GM12878 (cell line): ENCODE results near the gene OPN1SW. TPM values are rescaled to one million over a fixed set of nuclear protein-coding genes. Genes with fewer than 3 reads are reported as not detected.

Source experiments
- ATAC-seq: fragments of 200-7000 bp; cut with Tn5 transposase; 3 replicates; pipeline ENCODE4 v1.9.1; 2020; ENCODE audit warnings: mild to moderate bottlenecking, moderate library complexity
- BruUV-seq: library from RNA; stranded (reverse); fragments of 400-500 nt; replicated peaks from 2 replicates; lab custom pipeline; 2021; lab: Mats Ljungman, UMichigan
- CTCF ChIA-PET: fragments of 300-600 bp; sonication (Branson Sonifier 250); formaldehyde crosslinking; extraction: SDS; loops from one replicate; lab custom pipeline; 2021; ENCODE audit warnings: inconsistent platforms; lab: Yijun Ruan, JAX
- POLR2A ChIA-PET: fragments of 350-600 bp; formaldehyde crosslinking; extraction: SDS; loops from one replicate; lab custom pipeline; 2021; ENCODE audit warnings: inconsistent platforms; lab: Charles Lee
- RAD21 ChIA-PET: fragments of 300-600 bp; sonication (Branson Sonifier 250); formaldehyde crosslinking; loops from one replicate; lab custom pipeline; 2023; ENCODE audit warnings: antibody characterized with exemption; ENCODE audit not compliant: unreplicated experiment; lab: Charles Lee
- SMC1A ChIA-PET: fragments of 300-600 bp; sonication (Branson Sonifier 250); formaldehyde crosslinking; loops from one replicate; lab custom pipeline; 2023; ENCODE audit not compliant: unreplicated experiment, uncharacterized antibody; lab: Charles Lee
- DNase-seq: peaks from one replicate; pipeline ENCODE4 v3.0.0-alpha.2; 2011; ENCODE audit warnings: low read depth, low spot score
- FAIRE-seq: peaks from 3 replicates; lab custom pipeline; 2011; peaks lifted over from hg19 to GRCh38; lab: Jason Lieb, UNC
- H2AFZ ChIP-seq: 2 replicates; pipeline ENCODE4 v1.6.0; 2011; ENCODE audit warnings: low read depth, low read length, control low read depth; ENCODE audit not compliant: control insufficient read depth
- H3K27ac ChIP-seq: 2 replicates; pipeline ENCODE4 v1.5.1; 2011; ENCODE audit warnings: control low read depth; ENCODE audit not compliant: control insufficient read depth, insufficient read depth
- H3K27me3 ChIP-seq, 2 experiments: replicated peaks in 1 of 2; 2 replicates each; pipeline versions ENCODE4 v1.6.0 to v1.6.1; 2011; ENCODE audit warnings: low read length in 1 of 2; ENCODE audit not compliant: control insufficient read depth in 2 of 2, insufficient read depth in 2 of 2
- H3K36me3 ChIP-seq, 2 experiments: 2 replicates each; pipeline ENCODE4 v1.5.1; 2011; ENCODE audit warnings: low read length in 1 of 2; ENCODE audit not compliant: control insufficient read depth in 2 of 2, insufficient read depth in 2 of 2
- H3K4me1 ChIP-seq: 2 replicates; pipeline ENCODE4 v1.6.1; 2011; ENCODE audit warnings: mild to moderate bottlenecking, low read length, moderate library complexity, mixed read lengths; ENCODE audit not compliant: control insufficient read depth, insufficient read depth
- H3K4me2 ChIP-seq: 2 replicates; pipeline ENCODE4 v1.6.0; 2011; ENCODE audit warnings: control low read depth; ENCODE audit not compliant: control insufficient read depth, insufficient read depth
- H3K4me3 ChIP-seq: fragments of 200-600 bp; sonication (generic); 2 replicates; pipeline ENCODE4 v1.5.1; 2016
- H3K79me2 ChIP-seq: 2 replicates; pipeline ENCODE4 v1.6.0; 2011; ENCODE audit warnings: low read length; ENCODE audit not compliant: control insufficient read depth, insufficient read depth
- H3K9ac ChIP-seq: 2 replicates; pipeline ENCODE4 v1.8.0; 2011; ENCODE audit warnings: low read length, control low read depth, mixed read lengths; ENCODE audit not compliant: control insufficient read depth, insufficient read depth
- H3K9me3 ChIP-seq: replicated peaks from 3 replicates; pipeline ENCODE4 v1.5.1; 2011; ENCODE audit warnings: mild to moderate bottlenecking, low read length; ENCODE audit not compliant: control insufficient read depth, insufficient read depth
- H4K20me1 ChIP-seq: 2 replicates; pipeline ENCODE4 v1.6.0; 2011; ENCODE audit not compliant: control insufficient read depth, insufficient read depth
- CBX3 ChIP-seq: fragments of 200-600 bp; sonication (generic); IDR thresholded peaks from 2 replicates; pipeline ENCODE4 v1.6.1; 2016; ENCODE audit warnings: low read depth, borderline replicate concordance
- CHD1 ChIP-seq: IDR thresholded peaks from 2 replicates; pipeline ENCODE4 v1.6.1; 2012; ENCODE audit warnings: low read depth, low read length, improper control_type of control experiment
- NR2C2 ChIP-seq: IDR thresholded peaks from 2 replicates; pipeline ENCODE4 v1.6.1; 2011; ENCODE audit warnings: borderline replicate concordance, low read depth; ENCODE audit not compliant: control insufficient read depth, insufficient read length
- PML ChIP-seq: IDR thresholded peaks from 2 replicates; pipeline ENCODE4 v1.6.1; 2012; ENCODE audit warnings: low read length, inconsistent platforms
- POU2F2 ChIP-seq: IDR thresholded peaks from 3 replicates; pipeline ENCODE4 v1.6.1; 2011; ENCODE audit warnings: low read depth, mild to moderate bottlenecking, low read length, borderline replicate concordance
- STAT1 ChIP-seq: fragments of 450-650 bp; conservative IDR thresholded peaks from 2 replicates; pipeline ENCODE4 v1.6.1; 2014; ENCODE audit warnings: antibody characterized with exemption, mild to moderate bottlenecking
- WGBS: methylation state at CpG from one replicate; pipeline ENCODE4 v1.1.6; 2016; ENCODE audit warnings: low lambda C conversion rate; ENCODE audit not compliant: insufficient replicate concordance, insufficient coverage; ENCODE audit errors: missing lambda C conversion rate; 5-methylcytosine and 5-hydroxymethylcytosine counted together
- in situ Hi-C: fragments of 300-500 bp; cut with MboI; formaldehyde crosslinking; loops from 9 replicates; pipeline ENCODE4 v1.14.3; 2018; ENCODE audit warnings: mixed read lengths
- intact Hi-C: fragments of 100-400 bp; cut with micrococcal nuclease; formaldehyde crosslinking; loops from one replicate; pipeline ENCODE4 v1.14.2; 2022; ENCODE audit not compliant: unreplicated experiment
- polyA plus RNA-seq, 11 experiments: library from polyadenylated mRNA; depleted of rRNA in 4 of 11; unstranded in 6 of 11; stranded (reverse) in 5 of 11; fragments of >200 nt; fragmentation: Nextera tagmentation in 4 of 11; fragmentation: Illumina TruSeq in 1 of 11; extraction: Ambion mirVana in 4 of 11; extraction: Trizol in 1 of 11; gene quantifications; 1 replicate in 1 of 11; 2 replicates in 10 of 11; pipeline versions ENCODE4 v1.2.1 to v1.2.3, GENCODE V29; 2011 to 2016; ENCODE audit warnings: inconsistent platforms in 2 of 11, missing spikeins in 2 of 11, low read depth in 1 of 11
- total RNA-seq, 4 experiments: library from RNA; depleted of rRNA in 3 of 4; stranded (reverse); fragments of >200 nt in 3 of 4; fragmentation: Illumina TruSeq in 1 of 4; extraction: Trizol in 1 of 4; gene quantifications; 2 replicates each; pipeline versions ENCODE4 v1.2.1 to v1.2.3, GENCODE V29; 2013 to 2021
- TF ChIP-seq, protein P1 (sequence below): fragments of 450-650 bp; IDR thresholded peaks from 2 replicates; pipeline ENCODE4 v1.6.1; 2017; ENCODE audit warnings: mild to moderate bottlenecking, moderate library complexity
- TF ChIP-seq, protein P2 (sequence below): IDR thresholded peaks from 2 replicates; pipeline ENCODE4 v1.6.1; 2012; ENCODE audit warnings: low read depth, low read length, improper control_type of control experiment
- TF ChIP-seq, protein P3 (sequence below): IDR thresholded peaks from 2 replicates; pipeline ENCODE4 v1.6.1; 2012; ENCODE audit warnings: low read depth, low read length, improper control_type of control experiment
- TF ChIP-seq, protein P4 (sequence below): IDR thresholded peaks from 2 replicates; pipeline ENCODE4 v1.6.1; 2012; ENCODE audit warnings: improper control_type of control experiment, low read depth, low read length; ENCODE audit not compliant: insufficient replicate concordance

OPN1SW gene
- total and polyA plus RNA-seq, 10 of the 15 experiments (the other 5 are each of a cell fraction or from before 2014, with no cell fraction given) = 0.11 to 0.35 (median 0.19) TPM; not detected in 6

DNA sequence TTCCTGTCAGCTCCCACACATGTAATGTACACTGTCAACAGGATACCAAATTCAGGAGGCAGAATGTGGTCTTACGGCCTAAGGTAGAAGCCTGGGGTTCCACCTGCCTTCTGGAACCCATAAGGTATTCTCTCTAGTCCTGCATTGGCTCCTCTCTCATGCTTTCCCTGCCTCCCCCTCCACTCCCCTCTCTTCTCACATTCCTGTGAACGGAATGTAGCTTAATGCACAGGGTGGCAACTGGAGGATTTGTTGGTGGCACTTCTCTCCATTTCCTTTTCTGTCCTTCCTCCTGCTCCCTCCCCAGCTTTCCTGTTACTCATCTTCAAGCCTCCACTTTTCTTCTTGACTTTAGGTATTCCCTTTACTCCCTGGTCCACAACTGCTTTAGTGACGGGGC, 43.1 kb upstream of the OPN1SW start (continued):
- TF ChIP-seq, protein P1, sequence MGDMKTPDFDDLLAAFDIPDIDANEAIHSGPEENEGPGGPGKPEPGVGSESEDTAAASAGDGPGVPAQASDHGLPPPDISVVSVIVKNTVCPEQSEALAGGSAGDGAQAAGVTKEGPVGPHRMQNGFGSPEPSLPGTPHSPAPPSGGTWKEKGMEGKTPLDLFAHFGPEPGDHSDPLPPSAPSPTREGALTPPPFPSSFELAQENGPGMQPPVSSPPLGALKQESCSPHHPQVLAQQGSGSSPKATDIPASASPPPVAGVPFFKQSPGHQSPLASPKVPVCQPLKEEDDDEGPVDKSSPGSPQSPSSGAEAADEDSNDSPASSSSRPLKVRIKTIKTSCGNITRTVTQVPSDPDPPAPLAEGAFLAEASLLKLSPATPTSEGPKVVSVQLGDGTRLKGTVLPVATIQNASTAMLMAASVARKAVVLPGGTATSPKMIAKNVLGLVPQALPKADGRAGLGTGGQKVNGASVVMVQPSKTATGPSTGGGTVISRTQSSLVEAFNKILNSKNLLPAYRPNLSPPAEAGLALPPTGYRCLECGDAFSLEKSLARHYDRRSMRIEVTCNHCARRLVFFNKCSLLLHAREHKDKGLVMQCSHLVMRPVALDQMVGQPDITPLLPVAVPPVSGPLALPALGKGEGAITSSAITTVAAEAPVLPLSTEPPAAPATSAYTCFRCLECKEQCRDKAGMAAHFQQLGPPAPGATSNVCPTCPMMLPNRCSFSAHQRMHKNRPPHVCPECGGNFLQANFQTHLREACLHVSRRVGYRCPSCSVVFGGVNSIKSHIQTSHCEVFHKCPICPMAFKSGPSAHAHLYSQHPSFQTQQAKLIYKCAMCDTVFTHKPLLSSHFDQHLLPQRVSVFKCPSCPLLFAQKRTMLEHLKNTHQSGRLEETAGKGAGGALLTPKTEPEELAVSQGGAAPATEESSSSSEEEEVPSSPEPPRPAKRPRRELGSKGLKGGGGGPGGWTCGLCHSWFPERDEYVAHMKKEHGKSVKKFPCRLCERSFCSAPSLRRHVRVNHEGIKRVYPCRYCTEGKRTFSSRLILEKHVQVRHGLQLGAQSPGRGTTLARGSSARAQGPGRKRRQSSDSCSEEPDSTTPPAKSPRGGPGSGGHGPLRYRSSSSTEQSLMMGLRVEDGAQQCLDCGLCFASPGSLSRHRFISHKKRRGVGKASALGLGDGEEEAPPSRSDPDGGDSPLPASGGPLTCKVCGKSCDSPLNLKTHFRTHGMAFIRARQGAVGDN = no peak
- no peak for TF ChIP-seq NR2C2

DNA sequence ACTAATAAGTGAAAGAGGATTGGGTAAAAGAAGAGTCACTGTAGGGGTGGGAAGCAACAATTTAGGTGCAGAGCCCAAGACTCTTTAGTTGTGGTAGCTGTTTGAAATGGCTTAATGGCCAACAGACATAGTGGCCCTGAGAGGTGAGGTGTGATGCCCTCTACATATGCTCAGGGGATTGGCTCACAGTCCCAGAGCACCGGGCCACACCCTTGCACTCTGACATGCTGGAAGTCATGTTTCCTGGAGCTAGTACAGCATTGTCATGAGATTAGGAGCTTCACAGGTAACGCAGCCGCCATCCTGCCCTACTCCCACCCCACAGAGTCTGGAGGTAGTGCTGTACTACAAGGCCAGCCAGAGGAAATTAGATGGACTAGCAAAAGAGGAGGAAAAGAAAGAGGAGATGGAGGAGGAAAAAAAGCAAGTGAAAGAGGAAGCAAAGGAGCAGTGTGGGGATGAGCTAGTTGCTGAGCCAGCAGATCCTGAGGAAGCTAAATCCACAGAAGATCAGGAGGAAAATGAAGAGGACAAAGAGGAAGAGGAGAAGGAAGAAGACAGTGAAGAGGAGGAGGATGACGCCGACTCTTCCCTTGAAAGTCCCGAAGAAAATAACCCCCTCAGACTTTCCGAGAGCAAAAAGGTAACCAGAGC, 39.8 kb upstream of the OPN1SW start:
- Histone ChIP-seq H3K4me2 (no peak overlapping the region), H3K9ac (no peak overlapping the region), H3K36me3 (no peaks in the 10 kb centered on the region), H2AFZ (no peak overlapping the region), H4K20me1 (no peaks in the 10 kb centered on the region), H3K9me3 (no peaks in the 10 kb centered on the region), H3K79me2 (no peaks in the 10 kb centered on the region), H3K4me3 (no peak overlapping the region), H3K27ac (no peak overlapping the region), H3K4me1 (no peaks in the 10 kb centered on the region), H3K27me3 (peaks cover 0 to 5% of the 10 kb centered on the region in 2 experiments; a peak in 2 of 4 replicates)
- FAIRE-seq (no peak), ATAC-seq (no peak), DNase-seq (no peak)
- in situ Hi-C loops = no loop called here
- ChIA-PET RAD21 (no interaction called here), CTCF (no interaction called here), SMC1A (no interaction called here), POLR2A (no interaction called here)
- no TSS peak for BruUV-seq
- 52% methylated on average over 7 of the region's 7 CpGs for WGBS
- intact Hi-C loops = no loop called here
- TF ChIP-seq, protein P2, sequence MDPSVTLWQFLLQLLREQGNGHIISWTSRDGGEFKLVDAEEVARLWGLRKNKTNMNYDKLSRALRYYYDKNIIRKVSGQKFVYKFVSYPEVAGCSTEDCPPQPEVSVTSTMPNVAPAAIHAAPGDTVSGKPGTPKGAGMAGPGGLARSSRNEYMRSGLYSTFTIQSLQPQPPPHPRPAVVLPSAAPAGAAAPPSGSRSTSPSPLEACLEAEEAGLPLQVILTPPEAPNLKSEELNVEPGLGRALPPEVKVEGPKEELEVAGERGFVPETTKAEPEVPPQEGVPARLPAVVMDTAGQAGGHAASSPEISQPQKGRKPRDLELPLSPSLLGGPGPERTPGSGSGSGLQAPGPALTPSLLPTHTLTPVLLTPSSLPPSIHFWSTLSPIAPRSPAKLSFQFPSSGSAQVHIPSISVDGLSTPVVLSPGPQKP = no peak
- TF ChIP-seq PML (no peak), CHD1 (no peak), CBX3 (no peak), NR2C2 (no peak), POU2F2 (no peak), STAT1 (no peak)
- TF ChIP-seq, protein P3, sequence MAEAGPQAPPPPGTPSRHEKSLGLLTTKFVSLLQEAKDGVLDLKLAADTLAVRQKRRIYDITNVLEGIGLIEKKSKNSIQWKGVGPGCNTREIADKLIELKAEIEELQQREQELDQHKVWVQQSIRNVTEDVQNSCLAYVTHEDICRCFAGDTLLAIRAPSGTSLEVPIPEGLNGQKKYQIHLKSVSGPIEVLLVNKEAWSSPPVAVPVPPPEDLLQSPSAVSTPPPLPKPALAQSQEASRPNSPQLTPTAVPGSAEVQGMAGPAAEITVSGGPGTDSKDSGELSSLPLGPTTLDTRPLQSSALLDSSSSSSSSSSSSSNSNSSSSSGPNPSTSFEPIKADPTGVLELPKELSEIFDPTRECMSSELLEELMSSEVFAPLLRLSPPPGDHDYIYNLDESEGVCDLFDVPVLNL = no peak
- TF ChIP-seq, protein P4, sequence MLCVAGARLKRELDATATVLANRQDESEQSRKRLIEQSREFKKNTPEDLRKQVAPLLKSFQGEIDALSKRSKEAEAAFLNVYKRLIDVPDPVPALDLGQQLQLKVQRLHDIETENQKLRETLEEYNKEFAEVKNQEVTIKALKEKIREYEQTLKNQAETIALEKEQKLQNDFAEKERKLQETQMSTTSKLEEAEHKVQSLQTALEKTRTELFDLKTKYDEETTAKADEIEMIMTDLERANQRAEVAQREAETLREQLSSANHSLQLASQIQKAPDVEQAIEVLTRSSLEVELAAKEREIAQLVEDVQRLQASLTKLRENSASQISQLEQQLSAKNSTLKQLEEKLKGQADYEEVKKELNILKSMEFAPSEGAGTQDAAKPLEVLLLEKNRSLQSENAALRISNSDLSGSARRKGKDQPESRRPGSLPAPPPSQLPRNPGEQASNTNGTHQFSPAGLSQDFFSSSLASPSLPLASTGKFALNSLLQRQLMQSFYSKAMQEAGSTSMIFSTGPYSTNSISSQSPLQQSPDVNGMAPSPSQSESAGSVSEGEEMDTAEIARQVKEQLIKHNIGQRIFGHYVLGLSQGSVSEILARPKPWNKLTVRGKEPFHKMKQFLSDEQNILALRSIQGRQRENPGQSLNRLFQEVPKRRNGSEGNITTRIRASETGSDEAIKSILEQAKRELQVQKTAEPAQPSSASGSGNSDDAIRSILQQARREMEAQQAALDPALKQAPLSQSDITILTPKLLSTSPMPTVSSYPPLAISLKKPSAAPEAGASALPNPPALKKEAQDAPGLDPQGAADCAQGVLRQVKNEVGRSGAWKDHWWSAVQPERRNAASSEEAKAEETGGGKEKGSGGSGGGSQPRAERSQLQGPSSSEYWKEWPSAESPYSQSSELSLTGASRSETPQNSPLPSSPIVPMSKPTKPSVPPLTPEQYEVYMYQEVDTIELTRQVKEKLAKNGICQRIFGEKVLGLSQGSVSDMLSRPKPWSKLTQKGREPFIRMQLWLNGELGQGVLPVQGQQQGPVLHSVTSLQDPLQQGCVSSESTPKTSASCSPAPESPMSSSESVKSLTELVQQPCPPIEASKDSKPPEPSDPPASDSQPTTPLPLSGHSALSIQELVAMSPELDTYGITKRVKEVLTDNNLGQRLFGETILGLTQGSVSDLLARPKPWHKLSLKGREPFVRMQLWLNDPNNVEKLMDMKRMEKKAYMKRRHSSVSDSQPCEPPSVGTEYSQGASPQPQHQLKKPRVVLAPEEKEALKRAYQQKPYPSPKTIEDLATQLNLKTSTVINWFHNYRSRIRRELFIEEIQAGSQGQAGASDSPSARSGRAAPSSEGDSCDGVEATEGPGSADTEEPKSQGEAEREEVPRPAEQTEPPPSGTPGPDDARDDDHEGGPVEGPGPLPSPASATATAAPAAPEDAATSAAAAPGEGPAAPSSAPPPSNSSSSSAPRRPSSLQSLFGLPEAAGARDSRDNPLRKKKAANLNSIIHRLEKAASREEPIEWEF = no peak
